H9 (cell line): Measurements from ENCODE around the gene SYMPK. TPM values are rescaled to one million over a fixed set of nuclear protein-coding genes. Genes with fewer than 3 reads are reported as not detected.
A peak's percentile ranks its signal among the peaks of the same experiment; 100 is the strongest.

ENCODE experiments used
- DNase-seq: peaks from one replicate; pipeline ENCODE4 v3.0.0-alpha.2; 2017
- H2AFZ ChIP-seq: one replicate; pipeline ENCODE4 v1.6.1; 2013; ENCODE audit warnings: mild to moderate bottlenecking, low read length, control low read depth, moderate library complexity
- H2AK5ac ChIP-seq: 2 replicates; pipeline ENCODE4 v1.6.1; 2013; ENCODE audit warnings: low read length, control low read depth, mixed read lengths; ENCODE audit not compliant: insufficient read length
- H2BK120ac ChIP-seq: one replicate; pipeline ENCODE4 v1.6.1; 2013; ENCODE audit warnings: low read depth, mild to moderate bottlenecking, low read length, control low read depth, inconsistent platforms; ENCODE audit not compliant: poor library complexity, severe bottlenecking
- H2BK12ac ChIP-seq: 2 replicates; pipeline ENCODE4 v1.6.1; 2013; ENCODE audit warnings: low read length, control low read depth, mixed read lengths, low read depth; ENCODE audit not compliant: insufficient read length
- H2BK15ac ChIP-seq: 2 replicates; pipeline ENCODE4 v1.6.1; 2013; ENCODE audit warnings: low read depth, low read length, control low read depth
- H2BK20ac ChIP-seq: one replicate; pipeline ENCODE4 v1.6.1; 2013; ENCODE audit warnings: low read depth, mild to moderate bottlenecking, low read length, control low read depth, inconsistent platforms; ENCODE audit not compliant: poor library complexity, severe bottlenecking
- H2BK5ac ChIP-seq: 2 replicates; pipeline ENCODE4 v1.6.1; 2013; ENCODE audit warnings: low read length, control low read depth, mixed read lengths; ENCODE audit not compliant: insufficient read length
- H3K14ac ChIP-seq: 2 replicates; pipeline ENCODE4 v1.6.1; 2013; ENCODE audit warnings: low read length, control low read depth; ENCODE audit not compliant: insufficient read depth
- H3K18ac ChIP-seq: 2 replicates; pipeline ENCODE4 v1.6.1; 2013; ENCODE audit warnings: low read depth, mild to moderate bottlenecking, mixed read lengths, low read length, control low read depth; ENCODE audit not compliant: insufficient read length
- H3K23ac ChIP-seq: 2 replicates; pipeline ENCODE4 v1.6.1; 2013; ENCODE audit warnings: low read length, control low read depth, mixed read lengths, low read depth; ENCODE audit not compliant: insufficient read length
- H3K23me2 ChIP-seq: 2 replicates; pipeline ENCODE4 v1.6.1; 2013; ENCODE audit warnings: low read depth, mild to moderate bottlenecking, mixed read lengths, low read length, control low read depth; ENCODE audit not compliant: insufficient read length, poor library complexity, severe bottlenecking
- H3K27ac ChIP-seq: 2 replicates; pipeline ENCODE4 v1.5.1; 2013; ENCODE audit warnings: low read length, control low read depth, mixed read lengths, low read depth; ENCODE audit not compliant: insufficient read length
- H3K27me3 ChIP-seq: 2 replicates; pipeline ENCODE4 v1.6.1; 2013; ENCODE audit warnings: low read length, control low read depth, inconsistent platforms; ENCODE audit not compliant: insufficient read depth
- H3K4ac ChIP-seq: 2 replicates; pipeline ENCODE4 v1.6.1; 2013; ENCODE audit warnings: low read depth, mild to moderate bottlenecking, control low read depth, inconsistent platforms, low read length, moderate library complexity
- H3K4me1 ChIP-seq: 2 replicates; pipeline ENCODE4 v1.6.1; 2013; ENCODE audit warnings: low read length, control low read depth, inconsistent platforms; ENCODE audit not compliant: insufficient read depth
- H3K4me2 ChIP-seq: 2 replicates; pipeline ENCODE4 v1.6.1; 2013; ENCODE audit warnings: low read length, control low read depth, mixed read lengths; ENCODE audit not compliant: insufficient read length, insufficient read depth
- H3K56ac ChIP-seq: 2 replicates; pipeline ENCODE4 v1.6.1; 2013; ENCODE audit warnings: low read depth, mild to moderate bottlenecking, mixed read lengths, low read length, control low read depth; ENCODE audit not compliant: insufficient read length
- H3K79me1 ChIP-seq: 2 replicates; pipeline ENCODE4 v1.6.1; 2013; ENCODE audit warnings: low read depth, mild to moderate bottlenecking, moderate library complexity, low read length, control low read depth, inconsistent platforms; ENCODE audit not compliant: insufficient read depth, poor library complexity, severe bottlenecking
- H3K79me2 ChIP-seq: 2 replicates; pipeline ENCODE4 v1.6.1; 2013; ENCODE audit warnings: low read length, control low read depth, inconsistent platforms; ENCODE audit not compliant: insufficient read depth
- H3K9ac ChIP-seq: 2 replicates; pipeline ENCODE4 v1.6.1; 2013; ENCODE audit warnings: low read length, control low read depth, mixed read lengths; ENCODE audit not compliant: insufficient read length; ENCODE audit errors: extremely low read depth
- H3K9me3 ChIP-seq: one replicate; pipeline ENCODE4 v1.6.1; 2013; ENCODE audit warnings: low read depth, low read length, inconsistent platforms; ENCODE audit not compliant: control insufficient read depth
- H3T11ph ChIP-seq: one replicate; pipeline ENCODE4 v1.6.1; 2013; ENCODE audit warnings: mild to moderate bottlenecking, low read length, control low read depth, inconsistent platforms
- H4K20me1 ChIP-seq: one replicate; pipeline ENCODE4 v1.6.1; 2013; ENCODE audit not compliant: control insufficient read depth, insufficient read length, insufficient read depth
- H4K5ac ChIP-seq: 2 replicates; pipeline ENCODE4 v1.6.1; 2013; ENCODE audit warnings: low read depth, mild to moderate bottlenecking, mixed read lengths, low read length, control low read depth; ENCODE audit not compliant: insufficient read length
- H4K8ac ChIP-seq: replicated peaks from 2 replicates; pipeline ENCODE4 v1.6.1; 2013; ENCODE audit warnings: low read length, control low read depth, mixed read lengths, low read depth; ENCODE audit not compliant: insufficient read length
- H4K91ac ChIP-seq: 2 replicates; pipeline ENCODE4 v1.6.1; 2013; ENCODE audit warnings: low read depth, mild to moderate bottlenecking, moderate library complexity, mixed read lengths, low read length, control low read depth; ENCODE audit not compliant: insufficient read length
- H3K27ac Mint-ChIP-seq, 3 experiments: 2 replicates in 2 of 3; 3 replicates in 1 of 3; pipeline ENCODE4 v1.8.0; 2020 to 2021; ENCODE audit warnings: mixed read lengths in 3 of 3, mild to moderate bottlenecking in 1 of 3, moderate library complexity in 1 of 3
- H3K27me3 Mint-ChIP-seq: 2 replicates; pipeline ENCODE4 v1.8.0; 2021; ENCODE audit warnings: low read depth, mild to moderate bottlenecking, moderate library complexity, mixed read lengths
- H3K36me3 Mint-ChIP-seq, 3 experiments: 2 replicates in 2 of 3; 3 replicates in 1 of 3; pipeline ENCODE4 v1.8.0; 2020 to 2021; ENCODE audit warnings: low read depth in 3 of 3, mixed read lengths in 3 of 3; ENCODE audit not compliant: insufficient read depth in 1 of 3
- H3K4me1 Mint-ChIP-seq, 2 experiments: 2 replicates each; pipeline ENCODE4 v1.8.0; 2020; ENCODE audit warnings: mixed read lengths in 2 of 2
- H3K4me3 Mint-ChIP-seq, 2 experiments: 2 replicates in 1 of 2; 3 replicates in 1 of 2; pipeline ENCODE4 v1.8.0; 2020 to 2021; ENCODE audit warnings: mild to moderate bottlenecking in 2 of 2, mixed read lengths in 2 of 2, moderate library complexity in 1 of 2
- H3K9me3 Mint-ChIP-seq, 2 experiments: 2 replicates in 1 of 2; 3 replicates in 1 of 2; pipeline ENCODE4 v1.8.0; 2020; ENCODE audit warnings: mild to moderate bottlenecking in 2 of 2, mixed read lengths in 2 of 2, moderate library complexity in 1 of 2
- WGBS: extraction: QIAGEN DNeasy Blood & Tissue Kit; methylation state at CpG from one replicate; pipeline ENCODE4 v1.1.7; 2013; ENCODE audit warnings: missing lambda C conversion rate, low lambda C conversion rate, mixed read lengths; ENCODE audit not compliant: insufficient read length; ENCODE audit errors: extremely low coverage; 5-methylcytosine and 5-hydroxymethylcytosine counted together
- total RNA-seq: library from RNA; stranded (reverse); gene quantifications from 2 replicates; pipeline ENCODE4 v1.2.1, GENCODE V29; 2021
- TF ChIP-seq, protein P1 (sequence below): fragments of 200-600 bp; sonication (generic); conservative IDR thresholded peaks from 3 replicates; pipeline ENCODE4 v1.8.0; 2021; ENCODE audit warnings: antibody characterized with exemption, mild to moderate bottlenecking

Gene SYMPK
- total RNA-seq, 1 experiment from 2014 or later, result 104 TPM

DNA sequence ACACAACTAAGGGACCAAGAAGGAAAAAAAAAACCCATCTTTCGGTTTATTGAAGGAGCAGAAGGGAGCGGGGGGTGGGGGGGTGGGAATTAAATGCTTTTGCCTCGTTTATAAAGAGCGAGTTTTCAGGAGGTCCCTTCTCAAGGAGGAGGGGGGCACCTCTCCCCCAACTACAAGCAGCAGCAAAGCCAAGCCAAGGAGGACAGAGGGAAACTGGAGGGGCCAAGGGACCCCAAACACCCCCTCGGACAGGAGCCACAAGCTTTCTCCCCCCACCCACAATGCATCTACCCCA lies 20.6 kb upstream of the SYMPK start:
- Mint-ChIP-seq H3K9me3 (no peaks in the 10 kb centered on the region), H3K4me1 (peaks cover 29 to 43% of the 10 kb centered on the region in 2 experiments), H3K36me3 (peaks cover 2 to 5% (median 4%) of the 10 kb centered on the region in 3 experiments; a peak in 3 of 7 replicates), H3K27me3 (peaks cover 4% of the 10 kb centered on the region; the same call in 1 of the 2 replicates), H3K27ac (peak overlapping the region in 1 of 3 experiments; percentile 97; a peak in 1 of 7 replicates), H3K4me3 (peak overlapping the region; percentile 70 to 79)
- Histone ChIP-seq H2BK120ac (no peak overlapping the region), H3K18ac (no peak overlapping the region), H3K79me1 (no peaks in the 10 kb centered on the region), H3K79me2 (no peaks in the 10 kb centered on the region), H4K20me1 (no peaks in the 10 kb centered on the region), H3K4me1 (peaks cover 2% of the 10 kb centered on the region; the same call in 1 of the 2 replicates), H3K56ac (no peak overlapping the region), H3K23me2 (peaks cover 19% of the 10 kb centered on the region), H3K9ac (no peak overlapping the region), H3K27ac (no peak overlapping the region), H2AK5ac (no peak overlapping the region), H3K27me3 (no peaks in the 10 kb centered on the region), H2BK5ac (no peak overlapping the region), H3K4me2 (no peak overlapping the region), H4K91ac (no peak overlapping the region), H2BK15ac (no peak overlapping the region), H3K9me3 (no peaks in the 10 kb centered on the region), H2AFZ (no peak overlapping the region), H2BK12ac (no peak overlapping the region), H4K8ac (no peak overlapping the region), H3T11ph (no peak overlapping the region), H3K14ac (no peak overlapping the region), H3K4ac (no peak overlapping the region), H2BK20ac (no peak overlapping the region), H4K5ac (no peak overlapping the region), H3K23ac (no peak overlapping the region)
- DNase-seq, result no peak
- TF ChIP-seq, protein P1, sequence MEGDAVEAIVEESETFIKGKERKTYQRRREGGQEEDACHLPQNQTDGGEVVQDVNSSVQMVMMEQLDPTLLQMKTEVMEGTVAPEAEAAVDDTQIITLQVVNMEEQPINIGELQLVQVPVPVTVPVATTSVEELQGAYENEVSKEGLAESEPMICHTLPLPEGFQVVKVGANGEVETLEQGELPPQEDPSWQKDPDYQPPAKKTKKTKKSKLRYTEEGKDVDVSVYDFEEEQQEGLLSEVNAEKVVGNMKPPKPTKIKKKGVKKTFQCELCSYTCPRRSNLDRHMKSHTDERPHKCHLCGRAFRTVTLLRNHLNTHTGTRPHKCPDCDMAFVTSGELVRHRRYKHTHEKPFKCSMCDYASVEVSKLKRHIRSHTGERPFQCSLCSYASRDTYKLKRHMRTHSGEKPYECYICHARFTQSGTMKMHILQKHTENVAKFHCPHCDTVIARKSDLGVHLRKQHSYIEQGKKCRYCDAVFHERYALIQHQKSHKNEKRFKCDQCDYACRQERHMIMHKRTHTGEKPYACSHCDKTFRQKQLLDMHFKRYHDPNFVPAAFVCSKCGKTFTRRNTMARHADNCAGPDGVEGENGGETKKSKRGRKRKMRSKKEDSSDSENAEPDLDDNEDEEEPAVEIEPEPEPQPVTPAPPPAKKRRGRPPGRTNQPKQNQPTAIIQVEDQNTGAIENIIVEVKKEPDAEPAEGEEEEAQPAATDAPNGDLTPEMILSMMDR, result peak; percentile 41; the same call in 2 of the 3 replicates
- WGBS, result no CpG with 5 or more reads among the region's 5 CpGs
